ENCODE measurements around the gene RAB6B.

Gene RAB6B

GRCh38 chr3:133895208-133896001 lies at the start of gene RAB6B:
TSS of gene RAB6B (minus strand) at chr3:133895882. CDS start at chr3:133895466, 416 bp downstream.
- DNase-seq: peak; percentile 24

- peak; percentile 85 for DNase-seq
Measured at GRCh38 chr3:133944641-133945380, 49.1 kb upstream of the RAB6B start.

GRCh38 chr3:133944181-133944580 lies 48.5 kb upstream of the RAB6B start:
- no peak for DNase-seq

GRCh38 chr3:133943639-133944141 lies 48.0 kb upstream of the RAB6B start:
- peak; percentile 82 for DNase-seq

DNA sequence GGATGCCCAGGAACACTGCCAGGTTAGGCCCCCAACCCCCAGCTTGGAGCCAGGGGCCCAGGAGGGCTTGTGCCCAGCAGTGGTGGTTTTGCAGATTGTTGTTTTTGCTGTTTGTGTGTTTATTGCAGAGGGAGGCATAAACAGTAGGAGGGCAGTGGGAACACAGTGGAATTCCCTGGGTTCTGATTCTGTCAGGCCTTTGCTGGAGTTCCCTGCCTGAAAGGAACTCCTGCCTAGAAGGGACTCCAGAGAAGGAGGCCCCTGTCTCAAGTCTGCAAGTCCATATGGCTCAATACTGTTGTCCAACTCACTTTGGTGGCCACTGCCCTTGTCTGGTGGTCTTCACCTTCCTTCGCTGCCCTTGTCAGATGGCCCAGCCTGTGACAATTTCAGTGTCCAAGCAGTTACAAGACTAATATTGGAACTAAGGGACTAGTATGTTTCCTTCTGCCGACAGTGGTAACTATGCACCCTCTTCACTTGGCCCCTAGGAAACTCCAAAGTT lies 47.4 kb upstream of the RAB6B start:
- no peak for DNase-seq

DNA sequence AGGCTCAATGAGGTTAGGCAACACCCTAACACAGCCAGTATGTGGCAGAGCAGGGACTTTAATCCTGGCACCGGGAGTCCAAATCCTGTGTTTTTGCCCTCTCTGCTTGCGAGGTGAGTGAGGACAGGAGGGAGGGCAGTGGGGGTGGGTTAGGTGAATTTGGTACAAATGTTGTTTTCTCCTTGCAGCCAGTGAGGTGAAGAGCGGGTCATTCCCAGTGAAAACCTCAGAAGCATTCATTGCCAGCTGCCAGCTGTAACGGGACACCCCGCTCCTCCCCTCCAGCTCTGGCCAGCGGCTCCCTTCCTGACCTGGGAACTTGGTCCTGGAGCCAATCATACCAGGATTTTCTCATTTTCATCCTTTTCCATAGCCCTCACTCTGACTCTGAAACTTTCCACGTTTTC lies 45.7 kb upstream of the RAB6B start:
- no peak for DNase-seq

DNA sequence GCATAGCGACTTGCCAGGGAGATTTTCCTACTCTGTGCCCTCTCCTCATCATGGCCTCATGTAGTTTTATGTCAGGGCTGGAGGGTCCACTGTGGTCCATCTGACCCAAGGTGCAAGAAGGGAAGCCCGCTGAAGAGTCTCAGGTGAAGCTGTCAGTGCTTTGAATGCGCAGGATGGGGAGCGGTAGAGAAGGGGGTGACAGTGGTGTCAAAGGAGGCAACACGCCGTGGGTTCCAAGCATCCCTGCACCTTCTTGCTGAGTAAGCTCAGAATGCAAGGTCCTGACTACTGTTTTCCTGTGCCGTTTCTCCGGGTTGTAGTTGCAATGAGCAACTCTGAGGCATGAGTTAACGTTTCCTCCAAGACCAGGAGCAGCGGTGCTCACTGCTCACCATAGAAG lies 44.9 kb upstream of the RAB6B start:
- DNase-seq: no peak

- DNase-seq: no peak
Measured at GRCh38 chr3:133939463-133939835, 43.8 kb upstream of the RAB6B start.

DNA sequence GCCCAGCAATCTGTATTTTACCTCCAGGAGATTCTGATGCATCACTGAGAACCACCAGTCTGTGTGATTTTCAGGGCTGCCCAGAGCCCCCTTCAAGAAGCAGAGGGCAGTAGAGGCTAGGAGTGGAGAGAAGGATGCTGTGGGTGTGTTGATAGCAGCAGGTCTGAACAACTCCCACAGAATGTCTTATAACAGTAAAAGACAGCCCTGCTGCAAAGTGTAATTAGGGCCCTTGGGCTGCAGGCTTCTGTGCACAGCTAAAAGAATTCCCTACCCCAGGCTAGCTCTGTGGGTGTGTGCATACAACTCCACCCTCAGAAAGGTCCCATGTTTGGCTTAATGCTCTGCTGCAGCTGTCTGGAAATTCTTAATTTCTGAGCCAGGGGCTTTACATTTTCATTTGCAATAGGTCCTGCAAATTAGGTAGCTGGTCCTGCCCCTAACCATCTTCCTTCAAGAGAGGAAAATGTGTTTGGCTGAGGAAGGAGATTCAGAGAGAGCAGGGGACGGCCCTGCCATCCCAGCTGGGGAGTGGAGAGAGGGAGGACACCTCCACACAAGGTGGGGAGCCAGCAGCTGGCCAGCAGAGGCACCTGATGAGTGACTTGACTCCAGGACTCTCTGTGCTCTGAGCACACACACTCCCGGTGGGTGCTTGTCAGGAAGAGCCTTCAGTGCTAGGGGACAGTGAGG lies 43.2 kb upstream of the RAB6B start:
- no peak for DNase-seq

- DNase-seq: no peak
Measured at GRCh38 chr3:133937756-133938601, 42.3 kb upstream of the RAB6B start.

GRCh38 chr3:133937061-133937686 lies 41.5 kb upstream of the RAB6B start:
- DNase-seq: no peak

DNA sequence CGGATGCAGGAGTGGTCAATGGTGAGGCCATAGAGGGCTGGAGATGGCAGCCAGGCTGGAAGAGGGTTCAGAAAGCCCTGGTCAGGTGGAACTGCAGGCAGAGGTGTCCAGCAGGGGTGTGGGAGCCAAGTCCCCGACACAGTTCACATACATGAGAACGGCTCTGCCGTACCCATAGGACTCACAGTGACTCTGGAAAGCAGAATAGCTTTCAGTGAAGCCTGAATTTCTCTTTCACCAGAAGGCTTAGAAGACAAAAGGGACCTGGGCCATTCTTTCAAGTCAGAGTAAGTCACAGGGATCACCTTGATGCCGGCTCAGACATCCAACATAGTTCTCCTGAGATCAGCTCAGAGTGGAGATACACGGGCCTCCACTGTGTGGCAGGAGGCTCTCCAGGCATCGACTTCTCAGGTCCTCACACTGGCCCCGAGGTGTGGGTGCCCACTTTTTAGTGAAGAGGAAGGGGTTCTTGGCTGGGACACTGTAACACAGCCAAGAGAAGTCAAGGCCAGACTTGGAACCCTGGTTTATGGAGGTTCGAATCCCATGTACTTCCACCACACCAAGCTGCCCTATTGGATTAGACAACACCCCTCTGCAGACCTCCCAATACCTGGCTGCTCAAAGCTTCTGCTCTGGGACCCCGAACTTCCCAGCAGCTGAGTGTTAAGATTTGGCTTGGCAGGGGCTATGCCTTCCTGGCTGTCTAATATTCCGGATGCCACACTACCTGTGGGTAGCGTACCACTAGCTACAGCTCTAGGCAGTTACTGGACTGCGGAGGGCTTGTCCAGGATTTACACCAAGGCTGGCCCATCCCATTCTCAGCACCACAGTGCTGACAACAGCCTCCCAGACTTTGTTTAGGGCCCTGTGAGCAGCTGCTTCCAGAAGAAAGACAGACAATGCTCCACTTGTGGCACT lies 40.4 kb upstream of the RAB6B start:
- DNase-seq: no peak

GRCh38 chr3:133934996-133935842 lies 39.5 kb upstream of the RAB6B start:
- DNase-seq: no peak

- no peak for DNase-seq
Measured at GRCh38 chr3:133934073-133934970, 38.6 kb upstream of the RAB6B start.

DNA sequence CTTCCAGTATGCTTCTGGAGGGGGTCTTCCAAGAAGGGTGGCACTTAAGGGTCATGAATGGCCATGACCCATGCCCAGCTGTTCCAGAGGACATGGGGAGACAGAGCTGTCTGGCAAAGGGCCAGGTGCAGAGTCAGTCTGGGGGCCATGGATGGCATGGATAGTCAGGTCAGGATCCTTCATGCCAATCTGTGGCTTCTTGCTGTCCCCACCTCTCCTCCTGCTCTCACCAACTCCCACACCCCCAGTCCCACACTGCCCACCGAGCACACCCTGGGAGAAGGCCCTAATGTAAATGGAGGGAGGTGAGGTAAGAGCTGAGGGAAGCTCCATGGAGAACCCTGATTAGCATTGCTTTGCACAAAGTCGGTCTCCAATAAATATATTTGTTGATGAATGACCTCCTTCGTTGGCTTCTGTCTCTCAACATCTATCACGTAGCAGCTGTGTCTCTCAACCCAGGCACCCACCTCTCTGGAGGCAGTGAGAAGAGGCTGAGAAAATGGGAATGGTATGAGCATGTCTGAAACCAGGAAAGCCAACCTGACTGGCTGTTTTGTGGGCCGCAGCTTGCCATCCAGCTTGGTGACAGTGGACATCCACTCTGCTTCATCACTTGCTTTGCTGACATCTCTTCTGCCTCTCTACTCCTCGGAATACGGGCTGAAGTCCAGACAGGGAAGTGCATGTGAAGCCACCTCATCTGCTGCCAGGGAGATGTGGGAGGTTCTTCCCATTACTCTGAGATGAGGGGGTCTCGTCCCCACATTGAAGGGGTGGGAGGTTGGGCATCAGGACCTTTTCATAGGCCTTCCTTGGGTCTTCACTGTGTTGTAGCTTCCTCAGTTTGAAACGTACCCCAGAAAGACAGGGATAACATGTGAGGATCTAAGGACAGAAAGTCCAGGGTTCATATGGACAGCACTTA lies 37.7 kb upstream of the RAB6B start:
- DNase-seq: no peak

DNA sequence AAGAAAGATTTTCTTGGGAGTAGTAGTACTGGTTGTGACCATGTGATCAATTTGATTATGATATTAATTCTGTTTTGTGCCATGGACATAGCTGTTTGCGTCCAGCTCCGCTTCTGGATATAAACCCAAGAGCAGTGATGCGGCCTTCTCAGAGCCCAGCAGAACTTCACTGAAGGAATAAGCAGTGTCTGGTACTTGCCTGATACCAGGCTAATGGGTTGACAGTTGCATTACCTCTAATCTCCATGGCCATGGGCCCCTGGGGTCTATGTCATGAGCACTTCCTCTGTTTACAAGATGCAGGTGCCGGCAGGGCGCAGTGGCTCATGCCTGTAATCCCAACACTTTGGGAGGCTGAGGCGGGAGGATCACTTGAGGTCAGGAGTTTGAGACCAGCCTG lies 36.3 kb upstream of the RAB6B start:
- DNase-seq: no peak

DNA sequence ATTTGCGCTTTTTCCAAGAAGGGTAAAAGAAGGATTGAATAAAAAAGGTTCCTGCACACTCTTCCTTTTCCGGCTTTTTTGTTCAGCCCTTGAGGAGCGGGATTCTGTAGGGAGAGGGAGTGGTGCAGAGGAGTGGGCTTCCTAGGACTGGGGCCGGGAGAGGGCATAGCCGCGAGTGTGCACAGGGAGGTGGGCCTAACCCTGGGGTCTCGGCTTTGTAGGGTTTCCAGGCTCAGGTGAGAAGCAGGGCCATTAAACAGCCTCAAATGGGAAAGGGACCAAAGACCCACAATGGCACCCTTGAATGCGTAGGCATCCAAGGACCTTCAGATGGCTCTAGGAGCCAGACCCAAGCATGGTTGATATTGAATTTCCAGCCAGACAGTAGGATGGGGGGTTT lies 35.4 kb upstream of the RAB6B start:
- DNase-seq: no peak

All from RPMI8226 (cell line).